Common myeloid progenitor, CD34-positive (primary cell): ENCODE results near the gene RASSF5.

Experiments
- CTCF ChIA-PET: fragments of 350-600 bp; sonication (Branson Sonifier 250); formaldehyde crosslinking; loops from one replicate; lab custom pipeline; 2021; ENCODE audit warnings: antibody characterized with exemption; lab: Charles Lee
- POLR2A ChIA-PET: fragments of 350-600 bp; sonication (Branson Sonifier 250); formaldehyde crosslinking; loops from one replicate; lab custom pipeline; 2021; ENCODE audit warnings: antibody characterized with exemption; lab: Charles Lee
- DNase-seq, 3 donors: peaks; one replicate each; pipeline versions ENCODE4 v3.0.0 to v3.0.0-alpha.2; 2013
- H3K27ac ChIP-seq, 2 experiments: 1 replicate in 1 of 2; 2 replicates in 1 of 2; pipeline ENCODE4 v1.7.0; 2013; ENCODE audit warnings: inconsistent platforms in 2 of 2, low read length in 2 of 2, mild to moderate bottlenecking in 2 of 2, low read depth in 1 of 2, moderate library complexity in 1 of 2; ENCODE audit not compliant: severe bottlenecking in 2 of 2, insufficient read depth in 1 of 2, poor library complexity in 1 of 2
- H3K27me3 ChIP-seq, 5 experiments: replicated peaks in 2 of 5; 1 replicate in 3 of 5; 2 replicates in 2 of 5; pipeline versions ENCODE4 v1.6.1 to v1.7.0; 2013; ENCODE audit warnings: low read length in 4 of 5, mild to moderate bottlenecking in 2 of 5, moderate library complexity in 2 of 5, inconsistent platforms in 1 of 5; ENCODE audit not compliant: insufficient read depth in 5 of 5, control insufficient read depth in 4 of 5
- H3K36me3 ChIP-seq, 4 experiments: 1 replicate in 2 of 4; 2 replicates in 2 of 4; pipeline versions ENCODE4 v1.6.1 to v1.7.0; 2013; ENCODE audit warnings: low read length in 3 of 4, control low read depth in 1 of 4, mild to moderate bottlenecking in 1 of 4; ENCODE audit not compliant: control insufficient read depth in 4 of 4, insufficient read depth in 4 of 4
- H3K4me1 ChIP-seq, 4 experiments: 1 replicate in 3 of 4; 2 replicates in 1 of 4; pipeline versions ENCODE4 v1.6.1 to v1.7.1; 2013; ENCODE audit warnings: low read length in 3 of 4, mild to moderate bottlenecking in 3 of 4, control low read depth in 1 of 4, inconsistent platforms in 1 of 4, moderate library complexity in 1 of 4; ENCODE audit not compliant: control insufficient read depth in 4 of 4, insufficient read depth in 4 of 4; ENCODE audit errors: control extremely low read depth in 1 of 4
- H3K4me3 ChIP-seq, 7 experiments: 1 replicate in 4 of 7; 2 replicates in 3 of 7; pipeline versions ENCODE4 v1.5.1 to v1.7.0; 2013; ENCODE audit warnings: mild to moderate bottlenecking in 7 of 7, low read length in 6 of 7, moderate library complexity in 6 of 7, inconsistent platforms in 2 of 7, low read depth in 2 of 7, control low read depth in 1 of 7; ENCODE audit not compliant: insufficient read depth in 4 of 7, control insufficient read depth in 1 of 7; ENCODE audit errors: extremely low read depth in 1 of 7
- H3K9me3 ChIP-seq, 5 experiments: 1 replicate in 4 of 5; 2 replicates in 1 of 5; pipeline versions ENCODE4 v1.6.1 to v1.7.1; 2013; ENCODE audit warnings: low read length in 4 of 5, mild to moderate bottlenecking in 2 of 5, inconsistent platforms in 1 of 5, low read depth in 1 of 5, moderate library complexity in 1 of 5; ENCODE audit not compliant: control insufficient read depth in 4 of 5, insufficient read depth in 2 of 5; ENCODE audit errors: control extremely low read depth in 1 of 5
- WGBS: methylation state at CpG from one replicate; pipeline ENCODE4 v1.1.5; 2013; ENCODE audit not compliant: insufficient coverage; 5-methylcytosine and 5-hydroxymethylcytosine counted together

The RASSF5 gene

DNA sequence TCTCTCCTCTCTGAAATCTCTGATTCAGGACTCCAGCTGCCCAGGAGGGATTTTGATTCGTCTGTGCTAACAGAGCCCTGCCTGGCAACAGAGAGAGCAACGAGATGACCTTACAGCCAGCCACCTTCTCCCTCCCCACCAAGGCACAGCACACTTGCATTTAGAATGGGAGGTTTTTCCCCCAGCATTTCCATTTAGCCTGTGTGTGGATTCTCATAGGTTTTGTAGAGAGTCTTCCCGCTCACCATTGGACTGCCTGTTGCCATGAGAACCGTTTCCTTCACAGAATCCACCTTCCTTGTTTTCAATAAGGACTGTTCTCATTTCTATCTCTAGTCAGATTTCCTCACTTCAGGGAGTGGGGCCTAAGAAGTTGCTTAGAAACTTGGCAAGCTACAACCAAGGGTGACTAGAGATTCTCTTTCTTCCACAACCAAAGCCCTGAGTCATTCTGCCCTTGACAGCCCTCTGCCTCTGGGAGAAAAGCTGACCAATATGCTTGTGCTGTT is 42.8 kb upstream of the RASSF5 start:
- Histone ChIP-seq H3K27me3 (no peaks in the 10 kb centered on the region), H3K27ac (peak overlapping the region; percentile 34 to 68), H3K4me3 (no peak overlapping the region), H3K4me1 (peaks cover 4 to 59% (median 31%) of the 10 kb centered on the region in 4 experiments), H3K9me3 (no peaks in the 10 kb centered on the region), H3K36me3 (peaks cover 0 to 10% (median 1%) of the 10 kb centered on the region in 4 experiments)
- WGBS = 36% methylated on average over 4 of the region's 4 CpGs
- POLR2A ChIA-PET = no interaction called here
- DNase-seq = peak; percentile 62 to 91 (median 88)
- CTCF ChIA-PET = interaction anchor here (0.8 to 10.2 kb wide), 4 partner anchors 13 to 171 kb away, joined by 3 to 69 read pairs (median 3); partner anchors contain the start of gene DYRK3

DNA sequence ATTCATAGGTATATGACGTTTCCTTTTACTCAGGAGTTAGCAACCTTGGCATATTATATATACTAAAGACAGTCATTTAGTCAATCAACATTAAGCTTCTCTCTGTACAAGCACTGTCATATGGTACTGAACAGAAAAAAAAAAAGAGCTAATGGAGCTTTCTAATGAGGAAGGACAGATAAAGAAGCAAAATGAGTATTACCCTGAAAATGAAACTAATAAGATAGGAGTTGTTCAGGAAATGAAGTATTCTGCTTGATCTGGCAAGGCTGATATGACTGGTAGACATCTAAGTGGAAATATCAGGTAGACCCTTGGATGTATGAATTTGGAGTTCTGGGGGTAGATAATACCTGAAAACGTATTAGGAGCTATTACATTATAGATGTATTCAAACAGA is 41.4 kb upstream of the RASSF5 start:
- peaks cover 7 to 74% (median 45%) of the 10 kb centered on the region in 4 experiments for H3K4me1 ChIP-seq
- no peaks in the 10 kb centered on the region for H3K27me3 ChIP-seq
- POLR2A ChIA-PET = no interaction called here

DNA sequence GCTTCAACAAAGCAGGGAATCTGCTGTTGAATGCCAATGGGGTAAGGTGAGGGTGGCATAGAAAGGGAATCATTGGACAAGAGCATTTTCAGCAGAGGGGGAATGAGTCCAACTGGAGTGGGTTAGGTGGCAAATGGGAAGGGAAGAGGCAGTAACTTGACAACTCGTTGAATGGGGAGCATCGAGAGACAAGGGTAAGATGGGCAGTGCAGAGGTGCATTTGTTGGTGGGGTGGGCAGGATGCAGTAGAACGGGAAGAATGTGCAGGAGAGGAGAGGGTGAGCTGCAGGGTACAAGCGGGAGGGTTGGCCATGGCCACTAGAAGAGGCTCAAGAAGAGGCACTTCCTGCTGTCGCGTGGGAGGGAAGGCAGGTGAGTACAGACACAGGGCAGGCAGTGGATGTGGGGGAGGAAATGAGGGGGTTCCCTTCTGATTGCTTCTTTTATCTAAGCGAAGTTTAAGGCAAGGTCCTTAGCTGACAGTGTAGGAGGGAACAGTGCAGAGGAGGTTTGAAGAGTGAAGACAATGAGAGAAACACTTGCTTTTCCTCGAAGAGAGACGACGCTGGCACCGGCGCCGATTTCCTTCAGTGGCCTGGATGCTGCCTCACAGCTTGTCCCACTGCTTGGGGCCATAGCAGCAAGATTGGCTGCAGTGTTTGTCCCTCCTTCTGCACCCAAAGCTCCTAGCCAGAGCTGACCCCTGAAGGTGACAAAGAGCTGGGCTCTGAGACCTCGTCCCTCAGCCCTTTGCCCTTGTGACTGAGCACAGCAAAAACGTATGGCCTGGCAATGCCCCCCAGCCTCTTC is 40.3 kb upstream of the RASSF5 start:
- DNase-seq = no peak
- Histone ChIP-seq H3K36me3 (peaks cover 0 to 6% (median 0%) of the 10 kb centered on the region in 4 experiments), H3K4me1 (peaks cover 7 to 84% (median 54%) of the 10 kb centered on the region in 4 experiments), H3K27me3 (no peaks in the 10 kb centered on the region), H3K27ac (no peak overlapping the region), H3K9me3 (no peaks in the 10 kb centered on the region), H3K4me3 (no peak overlapping the region)
- POLR2A ChIA-PET = no interaction called here
- CTCF ChIA-PET = interaction anchor here (10.2 kb wide), 1 partner anchor 11 kb away, joined by 69 read pairs; no protein-coding TSS in a partner anchor
- WGBS = 92% methylated on average over 14 of the region's 15 CpGs

More for the DNA sequence above, 41.4 kb upstream of the RASSF5 start:
- Histone ChIP-seq H3K4me3 (no peak overlapping the region), H3K36me3 (peaks cover 0 to 6% (median under 1%) of the 10 kb centered on the region in 4 experiments), H3K27ac (no peak overlapping the region), H3K9me3 (no peaks in the 10 kb centered on the region)
- CTCF ChIA-PET = interaction anchor here (1.5 to 10.2 kb wide), 2 partner anchors 12 to 169 kb away, joined by 3 to 69 read pairs; partner anchors contain the start of gene DYRK3
- no CpG with 5 or more reads among the region's 2 CpGs for WGBS
- peak in 2 of 3 donors; percentile 37 to 53 for DNase-seq

DNA sequence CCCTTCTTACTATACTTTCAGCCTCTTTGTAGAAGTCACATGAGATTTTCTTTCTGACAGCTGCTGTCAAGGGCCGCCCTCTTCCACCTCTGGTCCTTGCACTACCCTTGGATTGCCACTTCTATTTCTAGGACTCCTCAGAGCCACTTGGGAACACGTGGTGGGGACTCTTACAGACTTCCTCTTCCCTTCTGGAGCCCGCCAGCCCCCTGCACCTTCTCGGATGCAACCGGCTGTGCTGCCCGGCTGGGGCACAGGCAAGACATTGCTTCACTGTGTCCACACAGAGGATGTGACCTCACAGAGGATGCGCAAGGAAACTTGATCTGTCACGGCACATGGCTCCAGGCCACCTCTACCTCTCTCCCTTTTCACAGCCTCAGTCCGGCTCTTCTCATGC is 39.4 kb upstream of the RASSF5 start:
- no peaks in the 10 kb centered on the region for H3K9me3 ChIP-seq
- peaks cover 7 to 92% (median 63%) of the 10 kb centered on the region in 4 experiments for H3K4me1 ChIP-seq
- no peak overlapping the region for H3K4me3 ChIP-seq
- CTCF ChIA-PET = interaction anchor here (10.2 kb wide), 1 partner anchor 10 kb away, joined by 69 read pairs; no protein-coding TSS in a partner anchor
- POLR2A ChIA-PET = no interaction called here
- no peak overlapping the region for H3K27ac ChIP-seq
- 44% methylated on average over 5 of the region's 9 CpGs for WGBS
- H3K36me3 ChIP-seq = peaks cover 0 to 2% (median 0%) of the 10 kb centered on the region in 4 experiments
- peak; percentile 64 to 92 (median 90) for DNase-seq
- no peaks in the 10 kb centered on the region for H3K27me3 ChIP-seq

DNA sequence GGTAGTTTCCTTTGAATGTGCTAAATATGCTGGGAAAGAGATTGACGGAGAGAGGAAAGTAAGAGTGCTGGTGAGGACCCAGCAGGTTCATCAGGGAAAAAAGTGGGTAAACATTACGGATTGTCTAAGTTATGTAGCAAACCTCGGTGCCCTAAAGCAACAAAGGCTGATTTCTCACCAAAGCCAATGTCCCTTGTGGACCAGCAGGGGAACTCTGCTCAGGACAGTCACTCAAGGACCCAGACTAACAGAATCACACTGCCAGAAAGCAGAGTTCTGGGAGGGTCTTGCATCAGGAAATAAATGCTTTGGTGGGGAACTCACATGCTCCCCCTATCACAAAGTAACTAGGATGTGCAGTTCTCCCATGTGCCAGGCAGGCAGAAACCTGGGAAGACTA is 38.8 kb upstream of the RASSF5 start:
- peak in 2 of 3 donors; percentile 34 to 35 for DNase-seq
- no peaks in the 10 kb centered on the region for H3K9me3 ChIP-seq
- H3K4me1 ChIP-seq = peaks cover 7 to 90% (median 68%) of the 10 kb centered on the region in 4 experiments
- 100% methylated on average over 3 of the region's 3 CpGs for WGBS
- no peaks in the 10 kb centered on the region for H3K27me3 ChIP-seq
- CTCF ChIA-PET = no interaction called here
- H3K4me3 ChIP-seq = no peak overlapping the region
- H3K27ac ChIP-seq = no peak overlapping the region
- peaks cover 0 to 3% (median under 1%) of the 10 kb centered on the region in 4 experiments for H3K36me3 ChIP-seq
- POLR2A ChIA-PET = no interaction called here

GRCh38 chr1:206469411-206469932 is 37.9 kb upstream of the RASSF5 start:
- POLR2A ChIA-PET = interaction anchor here (0.6 kb wide), 1 partner anchor 36 kb away, joined by 3 read pairs; no protein-coding TSS in a partner anchor
- DNase-seq = no peak
- Histone ChIP-seq H3K9me3 (no peaks in the 10 kb centered on the region), H3K27ac (no peak overlapping the region), H3K36me3 (peaks cover 0 to 10% (median 3%) of the 10 kb centered on the region in 4 experiments), H3K4me3 (peak overlapping the region in 2 of 7 experiments; percentile 76 to 89), H3K27me3 (no peaks in the 10 kb centered on the region), H3K4me1 (peaks cover 4 to 81% (median 64%) of the 10 kb centered on the region in 4 experiments)
- CTCF ChIA-PET = interaction anchor here (0.7 to 4.7 kb wide), 13 partner anchors 8 to 393 kb away, joined by 3 to 62 read pairs (median 3); no protein-coding TSS in a partner anchor
- WGBS = 80% methylated on average over 1 of the region's 2 CpGs
